Measurements from ENCODE around the gene IP6K2.

Gene IP6K2

DNA sequence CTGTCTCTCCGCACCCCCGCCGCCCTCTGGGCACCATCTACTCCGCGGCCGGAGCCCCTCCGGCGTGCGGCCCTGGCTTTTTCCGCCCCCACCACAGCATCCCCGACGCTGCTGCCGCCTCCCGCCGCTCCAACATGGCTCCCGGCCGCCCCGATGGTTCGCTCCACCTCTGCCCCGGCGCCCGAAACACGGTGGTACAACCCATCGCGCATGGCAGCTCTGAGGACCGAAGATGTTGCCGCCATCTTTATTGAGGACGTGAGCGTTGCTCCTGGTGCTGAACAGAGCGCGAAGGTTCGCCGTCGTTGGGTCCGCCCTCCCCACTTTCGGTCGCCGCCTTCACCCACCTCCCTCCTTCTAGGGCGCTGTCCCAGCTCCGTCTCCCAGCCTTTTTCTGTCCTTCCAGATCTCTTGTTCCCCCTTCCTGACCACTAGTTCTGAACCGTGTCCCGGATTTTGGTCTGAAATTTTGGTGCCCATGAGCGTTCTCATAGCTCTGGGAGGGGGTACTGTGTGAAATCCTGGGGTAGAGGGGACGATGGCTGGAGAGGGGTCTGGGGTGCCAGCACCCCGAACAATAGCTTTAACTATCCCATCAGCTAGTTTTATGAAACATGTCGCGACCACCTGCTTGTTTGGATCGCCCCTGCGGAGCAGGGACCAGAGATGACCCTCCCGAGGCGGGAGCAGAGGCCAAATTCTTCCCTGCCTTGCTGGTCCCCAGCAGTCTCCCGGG is 54.1 kb downstream of the IP6K2 start, which contains the start of gene CELSR3:
Gene CELSR3, minus strand, starts transcription at position 134 of the 736 bp plus-strand sequence. CDS start 252 bp downstream, outside the sequence.
- DNase-seq = peak; percentile 61

DNA sequence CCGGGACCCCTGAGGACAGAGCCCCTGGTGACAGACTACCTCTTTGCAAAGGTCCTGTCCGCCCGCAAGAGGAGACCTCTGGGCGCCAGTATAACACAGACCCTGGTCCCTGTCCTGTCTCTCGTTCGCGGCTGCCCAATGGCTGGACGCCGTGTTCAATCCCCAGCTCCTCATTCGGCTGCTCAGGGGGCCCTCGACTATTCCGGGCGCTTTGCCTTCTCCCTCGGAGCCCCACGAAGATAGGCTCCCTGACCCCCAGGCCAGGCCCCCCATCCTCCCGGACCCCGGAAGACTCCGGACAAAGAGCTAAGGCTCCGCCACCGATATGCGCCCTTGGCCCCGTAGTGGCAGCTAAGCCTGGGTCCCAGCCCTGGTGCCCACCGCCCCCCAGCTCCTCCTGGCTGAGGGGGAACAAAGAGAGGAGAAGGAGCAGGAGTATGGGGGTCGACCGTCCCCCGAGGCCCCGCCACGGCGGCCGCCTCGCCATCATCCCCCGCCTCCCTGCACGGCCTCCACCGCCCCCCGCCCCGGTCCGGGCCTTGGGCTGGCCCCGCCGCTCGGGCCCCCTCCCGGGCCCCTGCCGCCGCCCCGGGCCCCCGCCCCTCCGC is 54.8 kb downstream of the IP6K2 start:
- DNase-seq = no peak

DNA sequence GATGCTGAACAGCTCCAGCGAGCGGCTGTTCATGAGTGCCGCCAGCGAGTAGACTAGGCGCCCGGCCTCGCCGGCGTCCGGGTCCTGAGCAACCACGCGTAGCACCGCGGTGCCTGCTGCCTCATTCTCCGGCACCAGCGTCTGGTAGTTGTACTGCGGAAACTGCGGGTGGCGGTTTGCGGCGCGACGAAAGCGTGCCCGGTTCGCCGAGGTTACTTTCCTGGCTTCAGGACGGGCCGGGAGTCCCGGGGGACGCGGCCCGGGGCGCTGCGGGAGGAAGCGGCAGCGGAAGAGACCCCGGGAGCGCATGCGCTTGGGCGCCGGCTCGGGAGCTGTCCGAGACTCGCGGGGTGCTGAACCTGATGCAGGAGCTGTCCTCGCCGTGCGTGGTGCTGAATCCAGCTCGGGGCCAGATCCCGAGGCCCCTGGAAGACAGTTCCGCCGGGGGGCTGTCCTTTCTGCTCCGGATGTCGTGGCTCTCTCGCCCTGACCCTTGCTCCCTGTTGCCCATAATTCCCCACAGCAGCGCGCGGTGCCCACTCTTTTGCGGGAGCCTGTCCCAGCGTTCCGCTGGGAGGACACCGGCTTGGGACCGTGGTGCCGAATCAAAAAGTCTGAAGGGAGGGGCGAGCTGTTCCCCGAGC is 55.4 kb downstream of the IP6K2 start:
- DNase-seq = peak; percentile 59

DNA sequence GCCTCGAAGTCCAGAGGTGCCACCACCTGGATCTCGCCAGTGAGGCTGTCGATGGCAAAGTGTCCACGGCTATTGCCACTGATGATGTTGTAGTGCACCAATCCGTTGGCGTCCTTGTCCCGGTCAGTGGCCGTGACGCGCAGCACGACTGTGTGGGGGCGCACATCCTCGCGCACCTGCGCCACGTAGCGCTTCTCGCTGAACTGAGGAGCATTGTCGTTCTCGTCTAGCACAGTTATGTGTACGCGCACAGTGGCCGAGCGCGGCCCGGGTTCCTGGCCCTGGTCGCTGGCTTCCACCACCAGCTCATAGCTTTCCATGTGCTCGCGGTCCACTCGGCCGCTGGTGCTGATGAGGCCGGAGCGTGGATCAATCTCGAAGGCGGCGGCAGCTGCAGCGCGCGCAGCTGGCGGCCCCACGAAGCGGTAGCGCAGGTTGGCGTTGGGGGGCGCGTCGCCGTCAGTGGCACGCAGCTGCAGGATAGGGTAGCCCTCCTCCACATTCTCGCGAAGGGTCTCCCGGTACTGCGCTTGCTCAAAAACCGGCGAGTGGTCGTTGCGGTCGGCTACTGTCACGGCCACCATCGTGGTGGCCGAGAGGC is 56.1 kb downstream of the IP6K2 start:
- no peak for DNase-seq

DNA sequence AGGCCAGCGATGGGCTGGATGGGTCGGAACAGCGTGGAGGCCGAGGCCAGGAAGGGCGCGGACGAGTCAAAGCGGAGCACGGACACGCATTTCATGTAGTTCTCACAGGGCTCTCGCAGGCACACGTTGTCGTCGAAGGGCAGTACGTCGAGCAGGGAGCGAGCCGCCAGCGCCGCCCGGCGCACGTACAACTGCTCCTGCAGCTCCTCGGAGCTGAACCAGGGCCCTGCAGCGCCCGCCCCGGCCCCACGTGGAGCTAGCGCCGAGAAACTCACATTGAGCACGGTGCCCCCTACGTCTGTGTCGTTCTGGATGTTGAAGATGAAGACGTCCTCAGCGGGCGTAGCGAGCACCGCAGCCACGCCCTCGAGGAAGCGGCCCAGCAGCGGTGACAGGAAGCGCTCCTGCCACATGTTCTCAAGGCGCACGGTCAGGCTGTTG is 60.2 kb downstream of the IP6K2 start:
- DNase-seq = peak; percentile 25

DNA sequence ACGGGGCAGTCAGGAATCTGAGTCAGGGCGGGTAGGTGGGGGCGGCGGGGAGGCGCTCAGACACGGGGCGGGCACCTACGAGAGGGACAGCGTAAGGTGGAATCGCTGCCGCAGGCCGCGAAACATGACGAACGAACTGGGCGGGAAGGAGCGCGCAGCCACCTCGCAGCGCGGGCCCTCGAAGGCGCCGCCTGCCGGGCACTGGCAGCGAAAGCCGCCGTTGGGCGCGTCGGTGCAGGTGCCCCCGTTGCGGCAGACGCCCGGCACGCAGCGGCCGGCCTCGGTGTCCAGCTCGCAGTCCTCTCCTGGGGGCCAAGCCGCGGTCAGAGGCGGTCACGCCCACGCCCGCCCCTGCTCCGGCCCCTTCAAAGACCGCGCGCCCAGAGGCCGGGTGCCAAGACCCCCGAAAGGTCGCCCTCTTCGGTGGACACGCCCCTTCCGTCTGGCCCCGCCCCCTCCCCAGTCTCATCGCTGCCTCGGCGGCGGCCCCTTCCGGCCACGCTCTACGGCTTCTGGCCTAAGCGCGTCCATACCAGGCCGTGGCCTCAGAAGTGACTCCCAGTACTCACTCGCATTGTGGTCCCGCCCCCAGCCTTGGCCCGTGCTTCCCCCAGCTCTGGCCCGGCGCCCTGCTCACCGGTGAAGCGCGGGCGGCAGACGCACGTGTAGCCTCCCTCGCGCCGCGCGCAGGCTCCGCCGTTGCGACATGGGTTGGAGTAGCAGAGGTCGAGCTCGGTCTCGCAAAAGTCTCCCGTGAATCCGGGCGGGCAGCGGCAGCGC is 60.8 kb downstream of the IP6K2 start:
- peak; percentile 85 for DNase-seq

DNA sequence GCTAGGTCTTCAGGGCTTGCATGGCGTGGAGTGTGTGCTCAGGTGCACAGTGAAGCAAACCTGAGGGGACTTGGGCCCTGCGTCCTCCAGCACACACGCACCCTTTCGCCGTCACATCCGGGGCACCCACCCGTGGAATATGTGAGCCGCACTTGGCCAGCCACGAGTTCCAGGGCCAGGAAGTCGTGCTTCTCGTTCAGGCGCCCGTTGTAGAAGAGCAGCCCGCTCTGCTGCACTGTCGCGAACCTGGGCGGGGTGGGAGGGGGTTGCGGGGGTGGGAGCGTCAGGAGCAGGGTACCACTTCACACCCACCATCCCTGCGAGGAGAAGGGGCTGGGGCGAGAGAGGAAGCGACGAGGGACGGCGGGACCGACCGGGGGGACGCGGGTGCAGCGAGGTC is 61.4 kb downstream of the IP6K2 start:
- peak; percentile 39 for DNase-seq

DNA sequence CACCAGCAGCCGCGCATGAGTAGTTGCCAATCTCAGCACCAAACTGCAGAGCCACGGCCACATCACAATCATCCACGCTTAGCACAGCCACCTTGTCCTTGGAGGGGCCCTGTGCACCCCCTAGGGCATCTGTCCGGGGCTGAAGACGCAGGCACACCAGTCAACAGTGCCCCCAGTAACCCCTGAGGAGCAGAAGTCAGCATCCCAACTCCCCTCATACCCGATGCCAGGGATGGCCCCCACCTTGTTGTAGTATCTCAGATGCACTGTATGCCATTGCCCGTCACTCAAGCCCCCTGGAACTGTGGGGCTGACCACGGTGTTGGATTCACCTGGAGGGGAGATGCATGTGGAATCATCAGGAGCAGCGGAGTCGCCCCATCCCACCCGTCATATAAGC is 62.0 kb downstream of the IP6K2 start:
- no peak for DNase-seq

DNA sequence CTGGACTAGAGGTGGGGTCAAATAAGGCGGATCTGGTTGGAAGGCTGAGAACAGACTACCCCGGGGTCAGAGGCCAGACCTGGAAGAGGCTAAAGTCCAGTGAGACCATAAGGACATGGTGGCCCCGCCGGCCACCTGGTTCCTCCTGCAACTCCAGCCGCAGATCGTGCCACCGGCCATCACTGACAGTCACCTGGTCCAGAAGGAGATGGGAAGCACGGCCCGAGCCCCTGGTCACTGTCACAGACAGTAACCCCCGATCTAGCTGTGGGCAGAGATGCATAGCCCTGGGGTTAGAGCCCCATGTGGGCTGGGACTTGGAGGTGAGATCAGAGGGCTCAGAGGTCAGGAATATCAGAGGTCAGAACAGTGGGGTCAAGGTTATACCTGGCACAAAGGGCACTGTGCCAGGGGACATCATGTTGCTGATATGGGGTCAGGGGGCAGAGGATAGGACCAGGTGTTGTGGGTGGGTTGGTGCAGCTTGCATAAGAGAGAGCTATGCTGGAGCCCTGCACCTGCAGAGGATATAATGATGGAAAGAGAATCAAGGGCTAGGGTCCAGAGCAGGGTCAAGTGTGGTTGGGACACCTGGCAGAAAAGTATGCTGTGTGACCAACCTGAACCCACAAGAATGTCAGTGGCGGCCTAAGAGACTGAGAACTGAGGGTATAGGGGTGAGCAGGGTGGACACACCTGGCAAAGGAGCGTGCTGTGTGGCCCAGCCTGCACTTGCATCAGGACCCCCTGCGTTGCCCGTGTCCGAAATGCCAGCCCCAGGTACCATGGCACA is 63.9 kb downstream of the IP6K2 start:
- DNase-seq = no peak

DNA sequence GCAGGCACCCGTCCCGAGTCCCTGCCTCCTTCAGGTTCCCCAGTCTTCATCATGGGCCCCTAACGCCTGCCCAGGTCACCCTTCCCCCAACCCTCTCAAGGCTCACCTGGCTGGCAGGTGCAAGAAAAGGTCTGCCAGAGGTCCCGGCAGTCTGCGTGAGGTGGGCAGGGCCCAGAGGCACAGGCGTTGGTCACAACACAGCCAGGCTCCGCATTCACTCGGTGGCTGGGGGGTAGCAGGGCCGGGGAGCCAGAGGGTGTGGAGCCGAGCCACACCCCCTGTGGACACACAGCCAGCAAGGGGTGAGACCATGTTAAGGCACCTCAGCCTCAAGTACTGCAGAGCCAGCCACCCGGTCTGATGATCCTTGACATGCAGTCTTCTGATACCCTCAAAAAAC is 65.2 kb downstream of the IP6K2 start:
- no peak for DNase-seq

DNA sequence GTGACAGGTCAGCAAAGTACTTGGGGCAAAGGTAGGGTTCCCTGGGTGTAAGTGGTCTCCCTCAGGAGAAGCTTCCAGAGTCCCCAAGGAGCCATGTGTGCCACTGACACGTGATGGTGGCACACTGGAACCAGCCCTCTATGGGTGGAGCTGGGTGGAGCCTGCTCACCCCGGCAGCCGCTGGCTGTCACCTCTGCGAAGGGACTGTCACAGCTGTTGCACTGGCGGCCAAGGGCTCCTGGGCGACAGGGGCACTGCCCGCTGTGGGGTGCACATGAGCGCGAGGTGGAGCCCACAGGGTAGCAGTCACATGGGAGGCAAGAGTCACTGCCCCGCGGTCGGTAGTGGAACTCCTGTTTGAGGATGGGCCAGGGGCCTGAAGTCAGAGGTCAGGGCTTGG is 66.3 kb downstream of the IP6K2 start:
- DNase-seq = no peak

DNA sequence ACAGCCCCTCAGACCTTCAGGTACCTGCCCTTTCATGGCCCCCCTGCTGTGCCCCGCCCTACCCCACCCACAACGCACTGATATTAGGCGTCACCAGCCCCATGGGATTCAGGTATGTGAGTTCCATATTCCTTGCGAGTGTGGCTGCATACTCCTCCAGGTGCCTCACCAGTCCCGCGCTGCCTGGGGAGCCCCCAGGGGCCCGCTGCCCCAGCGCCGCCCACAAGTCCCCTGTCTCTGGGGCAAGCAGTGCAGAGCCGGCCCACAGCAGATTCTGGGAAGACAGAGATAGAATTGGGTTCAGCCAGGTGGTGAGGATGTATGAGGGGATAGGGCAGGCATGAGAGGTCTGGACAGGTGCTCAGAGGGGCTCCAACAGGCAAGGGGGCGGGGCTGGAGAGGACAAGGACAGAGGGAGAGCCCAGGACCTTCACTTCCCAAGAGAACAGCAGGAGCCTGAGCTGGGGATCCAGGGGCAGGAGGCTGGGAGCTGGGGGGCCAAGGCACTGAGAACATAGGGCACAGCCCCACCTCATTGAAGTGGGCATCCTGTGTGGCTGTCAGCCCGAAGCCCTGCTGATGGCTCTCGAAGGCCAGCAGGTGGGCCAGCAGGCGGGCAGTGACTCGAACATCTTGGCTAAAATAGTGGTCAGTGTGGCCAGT is 68.7 kb downstream of the IP6K2 start:
- no peak for DNase-seq

DNA sequence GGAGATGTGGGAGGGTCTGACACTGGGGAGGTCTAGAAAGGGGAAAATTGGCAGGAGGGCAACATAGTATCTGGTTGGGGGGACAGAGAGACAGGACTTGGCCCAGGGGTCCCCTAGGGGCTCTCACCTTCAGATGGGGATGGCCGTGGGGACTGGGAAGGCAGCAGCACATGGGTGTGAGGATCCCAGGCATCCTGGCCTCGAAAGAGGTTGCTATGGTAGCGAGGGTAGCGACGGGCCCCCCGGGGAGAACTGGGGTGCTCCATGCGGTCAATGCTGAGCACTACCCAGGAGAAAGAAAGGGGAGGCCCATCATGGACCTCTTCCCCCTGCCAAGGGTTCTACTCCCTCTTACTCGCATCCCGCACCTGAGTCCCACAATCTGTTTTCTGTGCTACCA is 69.3 kb downstream of the IP6K2 start:
- DNase-seq = no peak

DNA sequence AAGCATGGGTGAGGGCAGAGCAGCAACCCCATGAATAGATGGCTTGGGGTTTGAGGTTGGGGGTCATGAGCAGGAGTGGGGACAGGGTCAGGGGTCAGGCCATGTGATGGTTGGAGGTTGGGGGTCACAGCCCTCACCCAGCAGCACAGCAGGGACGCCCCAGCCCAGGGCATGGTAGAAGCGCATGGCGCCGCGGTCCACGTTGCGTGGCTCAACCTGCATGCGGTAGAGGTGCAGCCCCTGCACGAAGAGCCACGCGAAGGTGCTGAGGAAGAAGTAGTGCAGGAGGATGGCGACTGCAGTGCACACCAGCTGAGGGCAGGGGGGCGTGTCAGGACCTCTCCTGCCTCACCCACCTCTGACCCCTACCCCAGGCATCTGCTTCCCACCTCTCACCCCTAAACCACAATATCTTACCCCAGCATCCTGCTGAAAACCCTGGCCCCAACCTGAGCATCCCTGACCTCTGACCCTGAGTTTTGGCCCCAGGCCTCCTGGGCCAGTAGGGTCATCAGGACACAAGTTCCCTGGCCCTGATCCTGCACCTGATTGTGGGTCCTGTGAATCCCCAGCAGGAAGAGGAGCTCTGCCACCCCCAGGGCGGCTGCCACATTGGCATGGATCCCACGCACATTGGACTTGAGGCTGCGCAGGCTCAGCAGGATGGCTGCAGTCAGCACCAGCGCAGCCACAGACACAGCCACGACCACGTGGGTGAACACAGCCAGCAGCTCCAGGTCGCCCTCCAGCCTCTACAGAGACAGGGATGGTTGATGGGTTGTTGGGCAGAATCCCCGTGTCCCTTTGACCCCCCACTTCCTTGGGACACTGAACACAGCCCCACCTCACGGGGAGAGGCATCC is 71.9 kb downstream of the IP6K2 start:
- DNase-seq = no peak

DNA sequence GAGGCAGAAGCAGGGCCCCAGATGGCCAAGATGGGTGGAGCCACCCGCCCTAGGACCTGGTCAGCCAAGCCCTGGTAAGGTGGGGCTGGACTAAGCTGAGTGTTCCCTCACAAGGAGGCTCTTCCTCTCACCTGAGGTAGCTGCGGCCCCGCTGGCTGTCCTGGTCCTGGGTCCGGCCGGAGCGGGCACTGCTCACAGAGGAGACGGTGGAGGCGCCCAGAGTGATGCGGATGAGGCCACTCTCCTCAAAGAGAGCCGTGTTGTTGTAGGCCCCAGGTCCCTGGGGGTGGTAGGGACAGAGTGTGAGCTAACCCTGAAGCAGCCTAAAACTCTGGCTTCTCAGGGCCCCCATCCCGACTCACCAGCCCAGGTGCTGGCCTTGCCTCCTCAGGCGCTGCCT is 74.4 kb downstream of the IP6K2 start:
- no peak for DNase-seq

DNA sequence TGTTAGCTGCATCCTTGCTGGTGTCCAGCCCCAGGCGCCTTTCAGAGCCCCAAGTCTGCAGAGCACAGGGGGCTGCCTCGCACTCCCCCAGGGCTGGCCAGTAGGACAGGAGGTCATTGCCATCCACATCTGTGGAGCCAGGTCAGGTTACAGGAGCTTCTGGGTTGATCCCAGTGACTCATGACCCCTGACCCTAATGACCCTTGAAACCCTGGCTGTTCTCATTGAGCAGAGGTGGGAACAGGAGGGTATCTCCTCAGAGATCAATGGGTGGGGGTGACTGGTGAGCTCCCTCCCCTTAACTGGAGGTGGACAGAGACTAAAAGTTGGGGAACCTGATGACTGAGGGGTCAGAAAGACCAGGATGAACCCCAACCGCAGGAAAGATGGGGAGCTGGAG is 75.6 kb downstream of the IP6K2 start:
- DNase-seq = no peak

DNA sequence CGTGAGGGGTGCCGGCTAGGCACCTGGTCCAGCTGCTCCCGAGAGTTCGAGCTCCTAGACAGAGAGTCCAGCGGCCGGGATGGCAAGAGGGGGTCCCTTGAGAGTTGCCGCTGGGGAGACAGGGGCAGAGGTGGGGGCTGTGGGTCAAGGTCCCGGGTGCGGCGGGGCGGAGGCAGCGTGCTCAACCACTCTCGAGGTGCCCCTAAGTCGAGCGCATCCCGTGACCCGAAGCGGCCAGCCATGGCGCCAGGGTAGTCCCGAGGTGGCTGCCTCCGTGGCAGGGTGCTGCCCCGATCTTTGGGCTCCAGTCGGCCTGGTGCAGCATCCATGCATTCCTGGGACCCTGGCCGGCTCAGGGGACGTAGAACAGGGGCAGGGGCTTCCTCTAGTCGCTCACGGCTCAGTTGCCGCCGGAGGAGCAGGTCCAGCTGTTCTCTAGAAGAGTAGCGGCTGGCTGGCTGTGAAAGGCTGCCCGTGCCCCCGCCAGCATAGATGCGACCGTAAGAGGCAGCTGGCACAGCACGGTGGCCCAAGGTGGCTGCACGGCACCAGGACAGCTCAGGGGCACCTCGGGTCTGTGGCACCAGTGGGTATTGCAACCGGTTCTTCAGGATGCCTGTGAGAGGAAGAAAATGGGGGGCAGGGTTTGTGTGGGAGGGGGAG is 76.9 kb downstream of the IP6K2 start:
- no peak for DNase-seq
